Measurements from ENCODE around the gene GHRHR.

DNA sequence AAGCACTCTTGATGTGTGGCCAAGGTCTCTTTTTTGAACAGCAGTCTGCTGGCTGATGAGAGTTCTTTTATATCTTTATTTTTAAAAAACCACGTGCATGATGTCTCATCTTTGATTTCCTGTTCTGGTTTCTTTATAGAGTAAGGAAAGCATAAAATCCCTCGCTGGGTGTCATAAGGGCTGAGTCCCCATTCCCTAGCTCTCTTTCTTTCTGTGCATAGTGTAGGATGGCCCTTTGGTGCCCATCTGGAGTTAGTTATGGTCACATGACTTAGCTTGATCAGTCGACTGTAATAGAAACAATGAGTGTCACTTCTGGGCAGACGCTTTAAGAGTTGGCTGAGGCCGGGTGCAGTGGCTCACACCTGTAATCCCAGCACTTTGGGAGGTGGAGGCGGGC lies 38.5 kb downstream of the GHRHR start:
- TF ChIP-seq, protein P1, sequence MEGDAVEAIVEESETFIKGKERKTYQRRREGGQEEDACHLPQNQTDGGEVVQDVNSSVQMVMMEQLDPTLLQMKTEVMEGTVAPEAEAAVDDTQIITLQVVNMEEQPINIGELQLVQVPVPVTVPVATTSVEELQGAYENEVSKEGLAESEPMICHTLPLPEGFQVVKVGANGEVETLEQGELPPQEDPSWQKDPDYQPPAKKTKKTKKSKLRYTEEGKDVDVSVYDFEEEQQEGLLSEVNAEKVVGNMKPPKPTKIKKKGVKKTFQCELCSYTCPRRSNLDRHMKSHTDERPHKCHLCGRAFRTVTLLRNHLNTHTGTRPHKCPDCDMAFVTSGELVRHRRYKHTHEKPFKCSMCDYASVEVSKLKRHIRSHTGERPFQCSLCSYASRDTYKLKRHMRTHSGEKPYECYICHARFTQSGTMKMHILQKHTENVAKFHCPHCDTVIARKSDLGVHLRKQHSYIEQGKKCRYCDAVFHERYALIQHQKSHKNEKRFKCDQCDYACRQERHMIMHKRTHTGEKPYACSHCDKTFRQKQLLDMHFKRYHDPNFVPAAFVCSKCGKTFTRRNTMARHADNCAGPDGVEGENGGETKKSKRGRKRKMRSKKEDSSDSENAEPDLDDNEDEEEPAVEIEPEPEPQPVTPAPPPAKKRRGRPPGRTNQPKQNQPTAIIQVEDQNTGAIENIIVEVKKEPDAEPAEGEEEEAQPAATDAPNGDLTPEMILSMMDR (IDR thresholded peaks at IDR 0.05): no peak
- TF ChIP-seq POLR2A (IDR thresholded peaks at IDR 0.05): no peak
